DLD1 (cell line): ENCODE measurements around the gene CDC7.
"Not testable (repeated sequence)": the region's sequence is repeated elsewhere in the genome, so short reads cannot be mapped to it uniquely, and the experiment has no call there.

ENCODE experiments used
- in situ Hi-C: cut with HindIII; loops from 2 replicates; pipeline ENCODE4 v1.10.0; 2017; ENCODE audit warnings: low sequenced_read_pairs

CDC7 gene

DNA sequence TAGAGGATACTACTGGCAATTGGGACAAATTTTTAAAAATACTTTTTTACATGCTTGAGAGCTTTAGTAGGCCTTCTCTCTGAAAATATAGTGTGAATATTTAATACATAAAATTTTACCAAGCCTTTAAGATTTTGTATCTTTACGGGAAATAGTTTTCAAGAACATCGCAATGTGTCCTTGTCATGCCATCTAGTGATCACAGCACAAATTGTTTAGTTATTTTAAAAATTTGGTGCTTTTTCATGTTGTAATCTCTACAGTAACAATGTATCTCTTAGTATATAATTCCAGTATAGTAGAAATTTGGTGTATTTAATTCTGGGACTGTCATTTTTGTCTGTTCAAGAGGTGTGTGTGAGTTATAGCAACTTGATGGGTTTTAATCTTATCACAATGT is 6.7 kb downstream of the CDC7 start:
- in situ Hi-C loops = no loop called here

- in situ Hi-C loops = no loop called here
These were observed 10.1 kb downstream of the CDC7 start for GRCh38 chr1:91510754-91511153.

- in situ Hi-C loops = no loop called here
These were observed 10.7 kb downstream of the CDC7 start for GRCh38 chr1:91511386-91511785.

- in situ Hi-C loops = no loop called here
These were observed 12.5 kb downstream of the CDC7 start for GRCh38 chr1:91513160-91513559.

DNA sequence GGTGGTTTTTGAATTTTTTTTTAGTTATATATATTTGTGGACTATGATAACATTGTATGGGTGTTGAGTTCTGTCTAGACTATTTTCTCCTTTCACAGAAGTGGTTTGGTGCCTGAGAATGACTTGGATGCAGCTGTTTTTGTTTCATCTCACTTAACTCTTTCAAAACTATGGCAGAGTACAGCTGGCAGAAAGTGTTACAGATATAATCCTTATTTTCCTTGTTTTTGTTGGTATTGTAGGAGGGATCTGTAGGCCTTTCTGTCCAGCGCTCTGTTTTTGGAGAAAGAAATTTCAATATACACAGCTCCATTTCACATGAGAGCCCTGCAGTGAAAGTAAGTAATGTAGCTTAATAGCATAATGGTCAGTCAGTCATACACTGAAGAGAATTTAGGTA is 13.1 kb downstream of the CDC7 start:
- in situ Hi-C loops = no loop called here

DNA sequence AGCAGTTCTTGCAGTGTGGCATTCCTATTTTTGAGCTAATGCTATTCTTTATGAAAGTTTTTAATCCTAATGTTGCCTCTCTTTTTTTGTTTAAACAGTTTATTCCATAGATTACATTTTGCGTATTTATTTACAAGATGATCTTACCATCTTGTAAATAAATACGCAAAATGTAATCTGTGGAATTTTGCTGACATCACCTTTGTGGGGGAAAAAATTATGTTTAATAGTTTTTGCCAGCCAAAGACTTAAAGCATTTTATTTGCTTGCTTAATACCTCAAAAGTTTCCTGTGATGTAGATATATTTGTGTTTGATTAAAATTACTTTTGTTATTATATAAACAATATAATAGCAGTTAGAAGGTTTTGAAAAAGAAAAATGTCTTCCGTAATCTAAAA is 15.3 kb downstream of the CDC7 start:
- in situ Hi-C loops = no loop called here

GRCh38 chr1:91516605-91517004 is 16.0 kb downstream of the CDC7 start:
- in situ Hi-C loops = not testable (repeated sequence)

DNA sequence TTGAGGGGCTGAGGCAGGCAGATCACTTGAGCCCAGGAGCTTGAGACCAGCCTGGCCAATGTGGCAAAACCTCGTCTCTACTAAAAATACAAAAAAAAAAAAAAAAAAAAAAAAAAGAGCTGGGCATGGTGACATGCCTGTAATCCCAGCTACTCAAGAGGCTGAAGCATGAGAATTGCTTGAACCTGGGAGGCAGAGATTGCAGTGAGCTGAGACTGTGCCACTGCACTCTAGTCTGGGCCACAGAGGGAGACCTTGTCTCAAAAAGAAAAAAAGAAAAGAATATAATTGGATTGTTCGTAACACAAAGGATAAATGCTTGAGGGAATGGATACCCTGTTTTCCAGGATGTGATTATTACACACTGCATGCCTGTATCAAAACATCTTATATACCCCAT is 18.5 kb downstream of the CDC7 start:
- in situ Hi-C loops = not testable (repeated sequence)

- in situ Hi-C loops = no loop called here
These were observed 20.4 kb downstream of the CDC7 start for GRCh38 chr1:91520942-91521507.

- in situ Hi-C loops = no loop called here
These were observed 22.8 kb downstream of the CDC7 start for GRCh38 chr1:91523482-91523881.

DNA sequence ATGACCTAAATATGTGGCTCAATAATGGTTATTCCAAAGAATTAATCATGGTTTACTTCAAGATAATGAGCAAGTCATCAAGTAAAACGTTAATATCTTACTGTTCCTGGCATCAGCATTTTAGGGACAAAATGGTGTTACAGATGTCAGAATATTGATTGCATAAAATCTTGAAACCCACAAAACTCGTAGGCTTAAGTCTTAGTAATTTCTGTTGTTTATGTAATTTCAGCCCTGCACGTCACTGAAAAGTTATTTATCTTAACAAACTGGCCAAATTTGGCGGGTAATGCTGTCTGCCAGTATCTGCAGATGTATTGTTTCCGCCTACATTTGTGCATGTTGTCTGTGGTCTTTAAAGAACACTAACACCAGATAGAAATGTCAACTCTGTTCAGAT is 25.8 kb downstream of the CDC7 start:
- in situ Hi-C loops = loop anchor here (25.0 kb wide), 1 partner anchor 411 kb away; the partner anchor contains the start of gene BRDT

DNA sequence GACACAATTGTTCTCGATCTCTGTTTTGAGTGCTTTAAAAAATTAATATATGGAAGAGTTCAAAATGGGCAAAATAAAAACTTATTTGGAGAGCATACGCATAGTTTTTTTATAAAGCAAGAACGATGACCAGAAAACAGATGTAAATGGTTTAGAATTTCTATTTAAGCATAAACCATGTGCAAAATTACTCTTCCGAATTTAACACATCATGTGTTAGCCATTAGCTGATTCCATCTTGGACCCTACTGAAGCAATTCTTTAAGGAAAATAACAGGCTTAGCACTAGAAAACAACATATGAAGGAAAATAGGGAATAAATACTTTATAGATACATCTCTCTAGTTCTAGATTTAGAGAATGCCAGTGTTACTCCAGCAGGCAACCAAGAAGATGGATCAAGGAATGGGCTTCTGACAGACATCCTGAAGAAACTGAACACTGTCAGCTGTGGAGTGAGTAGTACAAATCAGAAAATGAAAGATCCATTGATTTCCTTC is 26.7 kb downstream of the CDC7 start:
- in situ Hi-C loops = loop anchor here (25.0 kb wide), 1 partner anchor 410 kb away; the partner anchor contains the start of gene BRDT

- in situ Hi-C loops = loop anchor here (25.0 kb wide), 1 partner anchor 410 kb away; the partner anchor contains the start of gene BRDT
These were observed 27.1 kb downstream of the CDC7 start for GRCh38 chr1:91527781-91528180.

- in situ Hi-C loops = loop anchor here (25.0 kb wide), 1 partner anchor 407 kb away; the partner anchor contains the start of gene BRDT
These were observed 29.2 kb downstream of the CDC7 start for GRCh38 chr1:91529856-91530255.

GRCh38 chr1:91533361-91534024 is 32.8 kb downstream of the CDC7 start:
- in situ Hi-C loops = loop anchor here (25.0 kb wide), 1 partner anchor 404 kb away; the partner anchor contains the start of gene BRDT

DNA sequence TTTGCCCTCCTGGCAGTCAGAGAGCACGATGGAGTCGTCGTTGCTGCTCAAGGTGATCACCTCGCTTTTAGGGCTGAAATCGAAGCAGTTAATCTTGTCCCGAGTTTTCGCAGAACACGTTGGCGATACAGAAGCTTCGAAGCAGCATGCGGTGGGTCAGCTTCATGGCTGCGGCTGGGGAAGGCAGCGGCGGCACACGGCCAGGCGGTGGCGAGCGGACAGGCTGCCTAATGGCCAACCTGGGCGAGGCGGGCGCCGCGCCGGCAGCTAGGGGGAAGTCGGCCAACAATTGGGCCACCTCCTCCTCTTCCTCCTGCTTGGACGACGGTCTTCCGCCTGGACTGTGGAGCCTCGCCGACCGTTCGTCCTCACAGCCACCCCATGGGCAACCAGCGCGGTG is 34.8 kb downstream of the CDC7 start:
- in situ Hi-C loops = loop anchor here (25.0 kb wide), 1 partner anchor 402 kb away; the partner anchor contains the start of gene BRDT

DNA sequence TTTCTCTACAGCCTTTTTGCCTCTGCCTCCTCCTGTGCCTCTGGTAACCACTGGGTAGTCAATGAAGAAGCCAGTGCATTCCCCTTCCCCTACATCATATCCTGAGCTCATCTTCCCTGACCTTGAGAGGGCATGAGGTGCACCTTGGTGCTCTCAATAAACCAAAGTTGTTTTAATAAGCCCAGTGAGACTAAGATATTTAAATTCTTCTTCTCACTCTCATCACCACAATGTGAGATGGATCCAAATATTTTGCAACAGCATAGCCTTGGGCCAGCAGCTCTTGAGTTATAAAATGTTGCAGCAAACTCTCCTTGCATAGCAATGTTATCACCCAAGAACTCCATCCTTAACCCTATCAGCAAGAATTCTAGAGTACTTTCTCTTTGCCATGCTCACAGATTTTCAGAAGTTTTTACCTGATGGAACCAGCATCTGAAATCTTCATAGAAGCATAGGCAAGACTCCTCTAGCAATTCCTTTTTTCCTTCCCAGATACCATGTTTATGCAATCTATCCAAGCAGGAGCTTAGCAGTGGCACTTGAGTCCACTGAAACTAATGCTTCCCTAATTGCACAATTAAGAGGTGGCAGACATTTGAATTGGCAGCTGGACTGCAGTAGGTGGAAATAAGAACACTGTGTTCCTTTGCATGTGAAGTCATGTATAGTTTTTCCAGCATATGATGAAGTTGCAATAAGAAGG is 36.8 kb downstream of the CDC7 start:
- in situ Hi-C loops = loop anchor here (25.0 kb wide), 1 partner anchor 400 kb away; the partner anchor contains the start of gene BRDT

DNA sequence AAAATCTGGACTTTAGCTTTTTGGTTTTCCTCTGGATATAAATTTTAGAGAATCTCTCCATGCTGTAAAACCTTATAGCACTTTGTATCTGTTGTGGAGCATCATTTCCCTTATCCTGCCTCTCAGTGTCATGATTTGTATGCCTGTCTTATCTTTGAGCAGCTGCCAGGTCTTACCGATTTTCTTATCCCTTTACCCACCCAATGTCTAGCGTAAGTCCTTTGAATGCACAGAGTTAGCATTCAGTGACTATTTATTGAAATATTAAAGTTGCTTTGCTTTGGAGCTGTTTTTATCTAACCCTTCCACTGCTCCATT is 37.3 kb downstream of the CDC7 start:
- in situ Hi-C loops = loop anchor here (25.0 kb wide), 1 partner anchor 399 kb away; the partner anchor contains the start of gene BRDT

DNA sequence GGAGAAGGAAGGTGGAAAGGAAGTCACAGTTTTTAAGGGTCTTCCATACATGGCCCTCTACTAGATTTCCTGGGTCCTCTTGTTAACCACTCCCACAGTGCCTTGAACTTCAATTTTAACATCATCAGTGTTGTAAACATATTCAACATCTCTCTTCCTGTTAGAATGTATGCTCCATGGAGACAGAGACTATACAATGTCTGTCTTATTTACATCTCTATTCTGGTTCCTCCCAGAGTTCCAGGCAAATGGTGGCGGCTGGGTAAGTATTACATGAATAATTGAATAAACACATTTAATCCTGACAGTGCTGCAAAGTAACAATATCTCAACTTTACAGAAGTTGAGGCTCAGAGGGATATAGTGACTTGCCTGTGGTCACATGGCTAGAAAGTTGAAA is 40.3 kb downstream of the CDC7 start:
- in situ Hi-C loops = loop anchor here (25.0 kb wide), 1 partner anchor 396 kb away; the partner anchor contains the start of gene BRDT

GRCh38 chr1:91541918-91542533 is 41.4 kb downstream of the CDC7 start:
- in situ Hi-C loops = loop anchor here (25.0 kb wide), 1 partner anchor 395 kb away; the partner anchor contains the start of gene BRDT
